K562 (cell line): ENCODE results near the gene HEPACAM. TPM values are rescaled to one million over a fixed set of nuclear protein-coding genes. Genes with fewer than 3 reads are reported as not detected.

Experiments used
- ATAC-seq: fragments of 200-7000 bp; cut with Tn5 transposase; 3 replicates; pipeline ENCODE4 v1.9.1; 2020; ENCODE audit warnings: moderate library complexity
- BruUV-seq: library from RNA; stranded (reverse); fragments of 400-500 nt; replicated peaks from 2 replicates; lab custom pipeline; 2021; lab: Mats Ljungman, UMichigan
- CTCF ChIA-PET: fragments of 300-600 bp; formaldehyde crosslinking; extraction: SDS; loops from one replicate; lab custom pipeline; 2021; ENCODE audit warnings: low intra/inter-chr PET ratio; lab: Yijun Ruan, JAX
- POLR2A ChIA-PET: fragments of 300-600, 350-650 bp; sonication (Branson Sonifier 250); formaldehyde crosslinking; extraction: SDS; loops from one replicate; lab custom pipeline; 2021; ENCODE audit warnings: antibody characterized with exemption, inconsistent platforms; lab: Yijun Ruan, JAX
- DNase-seq, 4 experiments: peaks; one replicate each; pipeline versions ENCODE4 v3.0.0 to v3.0.0-alpha.2; 2011 to 2018; ENCODE audit warnings: low spot score in 3 of 4, mixed read lengths in 3 of 4; ENCODE audit errors: extremely low read depth in 1 of 4
- FAIRE-seq: peaks from 2 replicates; lab custom pipeline; 2011; peaks lifted over from hg19 to GRCh38; lab: Jason Lieb, UNC
- H2AFZ ChIP-seq: 2 replicates; pipeline ENCODE4 v1.6.0; 2011; ENCODE audit warnings: low read depth, low read length, control low read depth, inconsistent platforms
- H3K27ac ChIP-seq: fragments of 200-600 bp; 3 replicates; pipeline ENCODE4 v1.8.0; 2011; ENCODE audit warnings: low read depth, mild to moderate bottlenecking, control low read depth, inconsistent platforms, low read length, moderate library complexity, mixed read lengths; ENCODE audit errors: extremely low read depth
- H3K27me3 ChIP-seq, 2 experiments: fragments of 300-600 bp in 1 of 2; 2 replicates in 1 of 2; 3 replicates in 1 of 2; pipeline versions ENCODE4 v1.6.0 to v1.8.0; 2011; ENCODE audit warnings: inconsistent platforms in 2 of 2, low read length in 2 of 2, mild to moderate bottlenecking in 1 of 2, mixed read lengths in 1 of 2, moderate library complexity in 1 of 2; ENCODE audit not compliant: control insufficient read depth in 2 of 2, insufficient read depth in 2 of 2
- H3K36me3 ChIP-seq: fragments of 300-600 bp; 3 replicates; pipeline ENCODE4 v1.8.0; 2011; ENCODE audit warnings: mild to moderate bottlenecking, low read length, inconsistent platforms; ENCODE audit not compliant: control insufficient read depth, insufficient read depth
- H3K4me1 ChIP-seq, 2 experiments: fragments of 200-600 bp in 1 of 2; replicated peaks in 1 of 2; 2 replicates in 1 of 2; 3 replicates in 1 of 2; pipeline versions ENCODE4 v1.5.1 to v1.8.0; 2011; ENCODE audit warnings: inconsistent platforms in 2 of 2, low read length in 2 of 2, mild to moderate bottlenecking in 1 of 2, mixed read lengths in 1 of 2, moderate library complexity in 1 of 2; ENCODE audit not compliant: control insufficient read depth in 2 of 2, insufficient read depth in 2 of 2
- H3K4me2 ChIP-seq: 2 replicates; pipeline ENCODE4 v1.6.1; 2011; ENCODE audit warnings: low read length, control low read depth, inconsistent platforms, mixed read lengths; ENCODE audit not compliant: insufficient read depth
- H3K4me3 ChIP-seq: fragments of 200-600 bp; sonication (generic), shearing (Covaris generic); 2 replicates; pipeline ENCODE4 v1.5.1; 2016; ENCODE audit warnings: control low read depth, inconsistent platforms
- H3K79me2 ChIP-seq: fragments of 200-600 bp; 3 replicates; pipeline ENCODE4 v1.8.0; 2011; ENCODE audit warnings: low read length, inconsistent platforms; ENCODE audit not compliant: control insufficient read depth, insufficient read depth
- H3K9ac ChIP-seq, 2 experiments: 2 replicates each; pipeline versions ENCODE4 v1.6.0 to v1.6.1; 2011; ENCODE audit warnings: low read depth in 2 of 2, low read length in 2 of 2, control low read depth in 1 of 2, inconsistent platforms in 1 of 2, mild to moderate bottlenecking in 1 of 2, mixed read lengths in 1 of 2; ENCODE audit not compliant: insufficient read depth in 1 of 2
- H3K9me1 ChIP-seq: one replicate; pipeline ENCODE4 v1.6.0; 2011; ENCODE audit warnings: inconsistent platforms, mild to moderate bottlenecking, low read length, moderate library complexity; ENCODE audit not compliant: control insufficient read depth, insufficient read depth
- H3K9me3 ChIP-seq: replicated peaks from 2 replicates; pipeline ENCODE4 v1.5.1; 2011; ENCODE audit warnings: low read depth, low read length, inconsistent platforms; ENCODE audit not compliant: control insufficient read depth, insufficient read depth
- H4K20me1 ChIP-seq: replicated peaks from 2 replicates; pipeline ENCODE4 v1.6.1; 2011; ENCODE audit warnings: low read length, inconsistent platforms, mixed read lengths; ENCODE audit not compliant: control insufficient read depth, insufficient read depth
- ETS2 ChIP-seq: IDR thresholded peaks from 2 replicates; pipeline ENCODE4 v1.6.1; 2016; ENCODE audit warnings: borderline replicate concordance, missing genetic modification characterization, mild to moderate bottlenecking, moderate library complexity, missing compliant biosample characterization; ENCODE audit not compliant: poor library complexity, severe bottlenecking
- KLF13 ChIP-seq: fragments of 450-650 bp; IDR thresholded peaks from 2 replicates; pipeline ENCODE4 v1.6.1; 2016; ENCODE audit warnings: missing genetic modification characterization, low read depth, mild to moderate bottlenecking, missing compliant biosample characterization, moderate library complexity, borderline replicate concordance
- POU5F1 ChIP-seq: fragments of 150-350 bp; IDR thresholded peaks from 2 replicates; pipeline ENCODE4 v1.6.1; 2014; ENCODE audit warnings: borderline replicate concordance, low read length, low read depth, mild to moderate bottlenecking; ENCODE audit not compliant: partially characterized antibody
- ZNF316 ChIP-seq: fragments of 450-650 bp; IDR thresholded peaks from 2 replicates; pipeline ENCODE4 v1.6.1; 2016
- ZNF512 ChIP-seq: IDR thresholded peaks from 2 replicates; pipeline ENCODE4 v1.6.1; 2016; ENCODE audit warnings: missing genetic modification characterization, missing compliant biosample characterization
- WGBS: fragments of 100-300 bp; shearing (Covaris generic); methylation state at CpG from one replicate; pipeline ENCODE4 v1.1.6; 2016; ENCODE audit warnings: low coverage, mixed read lengths; ENCODE audit not compliant: insufficient coverage; ENCODE audit errors: missing lambda C conversion rate; 5-methylcytosine and 5-hydroxymethylcytosine counted together
- in situ Hi-C: fragments of 300-500 bp; cut with MboI; formaldehyde crosslinking; loops from 4 replicates; pipeline ENCODE4 v1.15.0; 2018; ENCODE audit warnings: inconsistent platforms, mixed read lengths
- intact Hi-C: fragments of 100-400 bp; cut with micrococcal nuclease; formaldehyde crosslinking; loops from 2 replicates; pipeline ENCODE4 v1.14.2; 2022
- polyA plus RNA-seq, 8 experiments: library from polyadenylated mRNA; depleted of rRNA in 4 of 8; stranded (reverse) in 5 of 8; unstranded in 3 of 8; fragments of >200 nt; fragmentation: Nextera tagmentation in 2 of 8; fragmentation: Illumina TruSeq in 1 of 8; extraction: Ambion mirVana in 2 of 8; extraction: Trizol in 1 of 8; gene quantifications; 2 replicates each; pipeline versions ENCODE4 v1.2.1 to v1.2.3, GENCODE V29; 2011 to 2014; ENCODE audit warnings: inconsistent platforms in 1 of 8, missing spikeins in 1 of 8
- total RNA-seq, 7 experiments: library from RNA; depleted of rRNA in 6 of 7; stranded (reverse); fragments of >200 nt in 6 of 7; fragmentation: Illumina TruSeq in 2 of 7; extraction: Trizol in 2 of 7; gene quantifications; 2 replicates each; pipeline versions ENCODE4 v1.2.1 to v1.2.3, GENCODE V29; 2011 to 2021; ENCODE audit warnings: low replicate concordance in 1 of 7
- TF ChIP-seq, protein P1 (sequence below): sonication (generic); formaldehyde crosslinking; IDR thresholded peaks from 2 replicates; pipeline ENCODE4 v1.8.1; 2023; ENCODE audit warnings: mild to moderate bottlenecking, missing genetic modification reagents

The HEPACAM gene
- total and polyA plus RNA-seq, 9 of the 15 experiments (the other 6 are each of a cell fraction or from before 2014, with no cell fraction given): not detected

GRCh38 chr11:124884340-124884739 lies 51.5 kb downstream of the HEPACAM start:
- ChIA-PET POLR2A (interaction anchor here (0.5 to 0.6 kb wide), 2 partner anchors 1086 to 1204 kb away, joined by 3 to 4 read pairs; no protein-coding TSS in a partner anchor), CTCF (no interaction called here)
- FAIRE-seq: no peak
- BruUV-seq: no TSS peak
- in situ Hi-C loops: no loop called here
- Histone ChIP-seq H3K9me1 (no peaks in the 10 kb centered on the region), H3K9ac (no peak overlapping the region), H3K27ac (no peak overlapping the region), H3K4me3 (no peak overlapping the region), H3K4me2 (no peak overlapping the region), H3K27me3 (peaks cover 2 to 74% of the 10 kb centered on the region in 2 experiments; a peak in 4 of 5 replicates), H3K9me3 (no peaks in the 10 kb centered on the region), H3K4me1 (peaks cover 7 to 14% of the 10 kb centered on the region in 2 experiments; a peak in 3 of 5 replicates), H3K36me3 (no peaks in the 10 kb centered on the region), H2AFZ (no peak overlapping the region), H4K20me1 (0 out of 2 replicates have a peak, but pooled peaks cover 3% of the 10 kb centered on the region), H3K79me2 (no peaks in the 10 kb centered on the region)
- no peak for ATAC-seq
- no peak for TF ChIP-seq ZNF316
- no peak for TF ChIP-seq KLF13
- TF ChIP-seq ETS2 (tag): no peak
- TF ChIP-seq, protein P1, sequence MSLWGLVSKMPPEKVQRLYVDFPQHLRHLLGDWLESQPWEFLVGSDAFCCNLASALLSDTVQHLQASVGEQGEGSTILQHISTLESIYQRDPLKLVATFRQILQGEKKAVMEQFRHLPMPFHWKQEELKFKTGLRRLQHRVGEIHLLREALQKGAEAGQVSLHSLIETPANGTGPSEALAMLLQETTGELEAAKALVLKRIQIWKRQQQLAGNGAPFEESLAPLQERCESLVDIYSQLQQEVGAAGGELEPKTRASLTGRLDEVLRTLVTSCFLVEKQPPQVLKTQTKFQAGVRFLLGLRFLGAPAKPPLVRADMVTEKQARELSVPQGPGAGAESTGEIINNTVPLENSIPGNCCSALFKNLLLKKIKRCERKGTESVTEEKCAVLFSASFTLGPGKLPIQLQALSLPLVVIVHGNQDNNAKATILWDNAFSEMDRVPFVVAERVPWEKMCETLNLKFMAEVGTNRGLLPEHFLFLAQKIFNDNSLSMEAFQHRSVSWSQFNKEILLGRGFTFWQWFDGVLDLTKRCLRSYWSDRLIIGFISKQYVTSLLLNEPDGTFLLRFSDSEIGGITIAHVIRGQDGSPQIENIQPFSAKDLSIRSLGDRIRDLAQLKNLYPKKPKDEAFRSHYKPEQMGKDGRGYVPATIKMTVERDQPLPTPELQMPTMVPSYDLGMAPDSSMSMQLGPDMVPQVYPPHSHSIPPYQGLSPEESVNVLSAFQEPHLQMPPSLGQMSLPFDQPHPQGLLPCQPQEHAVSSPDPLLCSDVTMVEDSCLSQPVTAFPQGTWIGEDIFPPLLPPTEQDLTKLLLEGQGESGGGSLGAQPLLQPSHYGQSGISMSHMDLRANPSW (CRISPR knock-in tag): no peak
- TF ChIP-seq POU5F1: no peak
- TF ChIP-seq ZNF512 (tag): no peak
- no peak for DNase-seq
- WGBS: 0% methylated on average over 1 of the region's 1 CpG
- intact Hi-C loops: no loop called here
